GM21367 (cell line): Measurements from ENCODE around the gene SLC25A39.
"Not testable (repeated sequence)": the region's sequence is repeated elsewhere in the genome, so short reads cannot be mapped to it uniquely, and the experiment has no call there.

Experiments
- ATAC-seq: cut with Tn5 transposase; IDR thresholded peaks from one replicate; pipeline ENCODE4 v1.9.1; 2021; ENCODE audit not compliant: unreplicated experiment

The SLC25A39 gene, protein sequence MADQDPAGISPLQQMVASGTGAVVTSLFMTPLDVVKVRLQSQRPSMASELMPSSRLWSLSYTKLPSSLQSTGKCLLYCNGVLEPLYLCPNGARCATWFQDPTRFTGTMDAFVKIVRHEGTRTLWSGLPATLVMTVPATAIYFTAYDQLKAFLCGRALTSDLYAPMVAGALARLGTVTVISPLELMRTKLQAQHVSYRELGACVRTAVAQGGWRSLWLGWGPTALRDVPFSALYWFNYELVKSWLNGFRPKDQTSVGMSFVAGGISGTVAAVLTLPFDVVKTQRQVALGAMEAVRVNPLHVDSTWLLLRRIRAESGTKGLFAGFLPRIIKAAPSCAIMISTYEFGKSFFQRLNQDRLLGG

DNA sequence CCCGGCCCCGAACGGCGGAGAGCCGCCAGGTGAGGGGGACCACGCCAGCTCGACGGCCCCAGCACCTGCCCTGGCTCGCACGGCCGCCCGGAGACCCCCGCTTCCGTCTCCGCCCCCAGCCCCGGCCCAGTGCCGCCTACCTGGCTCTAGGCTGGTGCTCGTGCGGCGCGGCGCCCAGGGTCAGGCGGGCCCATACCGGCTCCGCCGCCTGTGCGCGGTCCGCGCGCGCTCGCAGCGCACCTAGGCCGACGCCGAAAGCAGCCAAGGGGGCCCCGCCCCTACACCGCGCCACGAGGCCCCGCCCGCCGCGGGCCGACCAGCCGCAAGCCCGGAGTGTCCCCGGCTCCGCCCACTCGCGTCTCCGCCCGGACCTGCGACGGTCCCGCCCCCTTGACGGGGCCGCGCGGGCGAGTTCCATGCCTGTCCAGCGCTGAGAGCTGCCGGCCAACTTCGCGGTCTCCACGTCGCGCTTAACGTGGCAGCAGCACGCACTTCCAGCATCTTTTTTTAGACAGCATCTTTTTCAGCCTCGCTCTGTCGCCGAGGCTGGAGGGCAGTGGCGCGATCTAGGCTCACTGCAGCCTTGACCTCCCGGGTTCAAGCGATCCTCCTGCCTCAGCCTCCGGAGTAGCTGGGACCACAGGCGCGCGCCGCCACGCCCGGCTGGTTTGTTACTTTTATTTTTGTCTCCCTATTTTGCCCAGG, at the start of gene SLC25A39:
SLC25A39 (minus strand) TSS at position 253 of the 705 bp plus-strand sequence. CDS start 1,261 bp downstream, outside the sequence.
- ATAC-seq: peak; percentile 56

DNA sequence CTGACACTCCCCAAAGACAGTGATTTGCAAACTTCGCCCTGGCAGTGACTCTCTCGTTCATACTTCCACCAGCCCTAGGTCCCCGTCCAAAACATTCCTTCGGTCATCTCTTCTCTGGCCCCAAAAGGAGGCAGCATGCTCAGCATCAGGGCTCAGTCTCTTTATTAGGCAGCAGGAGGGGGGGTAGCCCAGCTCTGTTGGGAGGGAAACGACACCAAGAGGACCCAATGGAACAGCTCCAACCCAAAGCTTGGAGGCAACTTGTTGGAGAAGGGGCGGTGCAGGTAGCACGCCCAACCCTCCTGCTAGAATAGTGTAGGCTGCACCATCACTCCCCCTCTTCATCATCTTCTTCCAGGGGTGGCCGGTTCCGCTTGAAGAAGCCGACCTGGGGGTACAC, 47.4 kb upstream of the SLC25A39 start:
- ATAC-seq: no peak

GRCh38 chr17:44369414-44370023, 44.9 kb upstream of the SLC25A39 start:
- not testable (repeated sequence) for ATAC-seq

DNA sequence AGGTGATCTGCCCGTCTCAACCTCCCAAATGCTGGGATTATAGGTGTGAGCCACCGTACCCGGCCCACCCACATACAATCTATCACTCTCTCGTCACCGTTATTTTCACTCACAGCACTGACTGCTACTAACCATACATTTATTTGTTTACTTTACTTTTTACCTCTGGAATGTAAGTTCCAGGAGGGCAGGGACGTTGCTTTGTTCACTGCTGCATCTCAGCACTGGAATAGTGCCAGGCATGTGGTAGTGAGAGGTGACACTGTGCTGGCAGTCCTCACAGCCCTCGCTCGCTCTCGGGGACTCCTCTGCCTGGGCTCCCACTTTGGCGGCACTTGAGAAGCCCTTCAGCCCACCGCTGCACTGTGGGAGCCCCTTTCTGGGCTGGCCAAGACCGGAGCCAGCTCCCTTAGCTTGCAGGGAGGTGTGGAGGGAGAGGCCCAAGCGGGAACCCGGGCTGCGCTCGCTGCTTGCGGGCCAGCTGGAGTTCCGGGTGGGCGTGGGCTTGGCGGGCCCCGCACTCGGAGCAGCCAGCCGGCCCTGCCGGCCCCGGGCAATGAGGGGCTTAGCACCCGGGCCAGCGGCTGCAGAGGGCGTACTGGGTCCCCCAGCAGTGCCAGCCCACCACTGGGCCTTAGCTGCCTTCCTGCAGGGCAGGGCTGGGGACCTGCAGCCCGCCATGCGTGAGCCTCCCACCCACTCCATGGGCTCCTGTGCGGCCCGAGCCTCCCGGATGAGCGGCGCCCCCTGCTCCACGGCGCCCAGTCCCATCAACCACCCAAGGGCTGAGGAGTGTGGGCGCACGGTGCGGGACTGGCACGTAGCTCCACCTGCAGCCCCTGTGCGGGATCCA, 44.0 kb upstream of the SLC25A39 start:
- ATAC-seq: not testable (repeated sequence)

DNA sequence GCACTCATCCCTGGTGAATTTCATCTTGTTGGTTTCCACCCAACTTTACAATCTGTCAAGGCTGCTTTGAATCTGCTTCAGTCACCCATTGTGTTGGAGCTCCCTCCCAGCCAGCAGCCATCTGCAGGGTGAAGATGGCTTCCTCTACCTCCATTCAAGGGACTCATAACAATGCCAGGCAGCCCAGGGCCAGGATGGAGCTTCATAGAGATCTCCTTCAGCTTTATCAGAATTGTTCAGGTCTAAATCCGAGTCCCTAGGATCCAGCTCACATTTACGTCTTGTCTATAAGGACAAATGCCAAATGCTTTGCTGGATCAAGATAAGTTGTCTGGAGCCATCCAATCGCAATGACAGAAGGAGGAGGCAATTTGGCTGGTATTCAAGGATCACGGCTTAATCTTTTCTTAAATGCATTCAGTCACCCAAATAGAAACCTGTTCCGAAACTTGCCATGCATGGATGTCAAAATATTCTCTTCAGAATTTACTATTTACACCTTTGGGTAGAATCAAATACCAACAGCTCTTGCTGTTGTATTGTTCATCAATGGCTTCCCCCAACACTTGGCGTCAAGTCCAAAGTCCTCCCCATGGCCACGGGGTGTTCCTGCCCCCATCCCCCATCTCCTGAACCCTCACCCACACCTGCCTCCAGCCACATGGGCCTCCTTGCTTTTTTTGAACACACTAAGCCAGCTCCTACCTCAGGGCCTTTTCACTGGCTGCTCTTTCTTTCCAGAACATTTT, 42.8 kb upstream of the SLC25A39 start:
- no peak for ATAC-seq

DNA sequence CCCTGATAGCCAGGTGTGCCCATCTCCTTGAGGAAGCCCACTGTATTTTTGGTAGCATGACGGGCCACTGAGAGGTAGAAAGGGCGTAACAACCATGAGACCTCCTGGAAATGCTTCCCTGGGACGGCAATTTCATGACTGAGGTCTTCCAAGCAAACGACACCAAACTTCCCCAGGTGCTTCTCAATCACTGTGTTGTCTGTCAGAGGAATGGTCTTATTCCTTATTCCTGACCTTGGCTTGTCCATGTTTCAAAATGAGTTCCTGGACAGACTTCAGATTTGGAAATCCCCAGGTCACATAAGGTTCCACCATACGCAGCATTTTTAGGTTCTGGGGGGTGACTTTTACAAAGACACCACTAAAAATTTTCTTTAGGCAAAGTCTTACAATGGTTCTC, 40.4 kb upstream of the SLC25A39 start:
- not testable (repeated sequence) for ATAC-seq

GRCh38 chr17:44363613-44364159, 39.1 kb upstream of the SLC25A39 start, which contains the start of gene FAM171A2:
Gene FAM171A2 (minus strand): TSS chr17:44363853. CDS start chr17:44363714, 139 bp downstream.
- ATAC-seq: peak; percentile 51

- ATAC-seq: no peak
Observed at GRCh38 chr17:44362949-44363612, 38.5 kb upstream of the SLC25A39 start.

DNA sequence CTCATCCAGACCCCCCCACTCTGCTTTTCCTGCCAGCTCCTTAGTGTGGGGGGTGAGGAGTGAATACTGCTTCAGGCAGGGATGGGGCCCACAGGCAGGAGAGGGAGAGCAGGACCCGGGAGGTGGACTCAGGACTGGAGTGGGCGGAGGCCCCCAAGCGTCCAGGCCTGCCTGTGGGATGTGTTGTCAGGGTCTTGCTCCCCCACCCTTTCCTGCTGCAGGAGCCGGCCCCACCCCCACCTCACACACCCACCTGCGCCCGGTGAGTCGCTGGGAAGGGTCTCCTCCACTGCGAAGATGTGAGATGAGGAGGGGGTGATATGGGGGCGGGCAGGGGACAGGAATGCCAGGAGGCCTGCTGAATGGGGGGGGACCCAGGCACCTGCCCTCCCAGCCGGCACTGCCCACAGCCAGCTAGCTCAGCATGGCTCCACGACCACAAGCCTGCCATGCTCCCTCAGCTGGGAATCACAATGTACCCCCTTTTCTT, 37.9 kb upstream of the SLC25A39 start:
- no peak for ATAC-seq

DNA sequence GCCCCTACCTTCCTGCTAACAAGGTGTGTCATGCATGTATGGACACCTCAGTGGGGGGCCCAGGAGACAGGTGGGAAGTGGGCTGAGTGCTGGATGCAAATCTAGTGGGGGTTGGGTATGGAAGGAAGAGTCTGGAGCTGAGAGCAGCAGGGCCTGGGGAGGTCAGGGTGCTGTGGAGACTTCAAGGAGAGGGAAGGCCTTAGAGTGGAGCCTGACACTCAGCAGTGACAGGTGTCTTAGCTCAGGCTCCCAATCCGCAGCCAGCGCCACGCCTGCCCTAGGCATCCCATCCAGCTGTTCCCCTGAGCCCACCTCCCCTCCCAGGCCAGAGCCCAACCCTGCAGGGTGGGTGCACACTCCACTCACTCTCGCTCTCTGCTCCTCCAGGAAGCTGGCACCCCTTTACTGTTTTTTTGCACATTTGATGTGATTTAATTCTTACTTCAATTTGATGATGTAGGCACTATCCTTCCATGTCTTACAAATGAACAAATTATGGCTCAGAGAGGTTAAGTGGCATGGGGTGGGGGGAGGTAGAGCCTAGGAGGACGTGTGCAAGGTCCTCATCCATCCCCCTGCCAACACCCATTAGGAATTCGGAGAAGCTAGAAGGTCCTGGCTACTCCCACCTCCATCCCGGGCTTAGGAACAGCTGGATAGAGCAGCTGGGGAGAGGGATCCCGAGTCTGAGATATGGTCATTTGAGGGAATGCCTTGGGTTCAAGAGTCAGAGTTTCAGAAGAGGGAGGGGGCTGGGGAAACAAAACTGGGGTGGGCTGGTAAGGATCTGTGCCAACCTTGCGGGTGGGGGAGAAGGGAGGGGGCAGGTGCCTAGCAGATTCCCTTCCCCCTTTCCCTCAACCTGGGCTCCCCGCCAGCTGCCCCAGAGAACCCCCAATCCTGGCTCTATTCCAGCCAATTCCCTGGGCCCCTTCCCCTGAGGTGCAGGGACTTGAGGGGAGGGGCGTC, 37.0 kb upstream of the SLC25A39 start:
- no peak for ATAC-seq

- ATAC-seq: no peak
Observed at GRCh38 chr17:44360826-44361225, 36.2 kb upstream of the SLC25A39 start.

DNA sequence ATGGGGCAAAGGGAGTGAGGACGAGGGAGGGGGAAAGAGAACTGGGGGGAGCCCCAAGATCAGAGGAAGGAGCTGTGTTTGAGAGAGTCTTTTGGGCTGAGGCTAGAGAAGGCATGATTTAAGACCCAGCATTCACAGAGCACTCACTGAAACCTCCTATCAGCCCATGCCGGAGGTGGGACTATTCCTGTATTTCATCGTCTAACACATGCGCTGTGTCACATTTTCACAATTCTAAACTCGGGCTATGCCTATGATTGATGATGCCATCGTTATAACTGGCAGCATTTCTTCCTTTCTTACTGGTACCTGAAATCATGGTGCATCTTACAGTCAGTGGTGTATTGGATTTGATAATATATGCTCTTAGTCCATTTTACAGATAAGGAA, 35.5 kb upstream of the SLC25A39 start:
- ATAC-seq: no peak

GRCh38 chr17:44359458-44360143, 35.0 kb upstream of the SLC25A39 start:
- no peak for ATAC-seq

DNA sequence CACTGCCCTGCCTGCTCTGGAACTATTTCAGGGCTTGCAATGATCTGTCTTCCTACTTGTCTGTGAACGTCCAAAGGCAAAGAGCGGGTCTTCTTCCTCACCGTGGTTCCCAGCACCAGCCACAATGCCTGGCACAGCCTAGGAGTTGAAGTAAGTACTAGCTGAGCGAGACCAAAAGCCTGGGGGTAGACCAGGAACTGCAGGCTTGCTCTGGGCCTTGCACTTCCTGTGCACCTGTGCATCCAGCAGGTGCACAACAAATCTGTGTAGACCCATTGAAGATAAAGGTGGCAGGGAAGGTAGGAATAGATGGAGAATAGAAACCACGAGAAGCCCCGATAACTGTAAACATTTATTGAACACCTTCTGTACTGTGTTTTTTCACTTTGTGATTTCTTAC, 34.4 kb upstream of the SLC25A39 start:
- ATAC-seq: no peak

DNA sequence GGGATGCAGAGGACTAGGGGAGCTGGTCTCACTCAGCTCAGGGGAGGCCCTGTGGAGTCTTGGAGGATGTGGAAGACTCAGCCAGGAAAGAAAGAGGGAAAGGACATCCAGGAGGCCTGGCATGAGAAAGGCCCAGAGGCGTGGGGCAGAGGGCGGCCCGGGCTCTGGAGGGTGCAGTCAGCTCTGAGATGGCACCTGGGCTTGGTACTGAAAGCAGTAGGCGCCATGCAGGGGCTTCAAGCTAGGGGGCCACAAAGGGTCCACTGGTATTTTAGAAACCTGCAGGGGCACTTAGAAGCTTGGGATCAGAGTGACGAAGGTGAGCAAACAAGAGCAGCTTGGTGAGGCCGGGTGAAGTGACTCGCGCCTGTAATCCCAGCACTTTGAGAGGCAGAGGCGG, 33.4 kb upstream of the SLC25A39 start:
- no peak for ATAC-seq

- ATAC-seq: no peak
Observed at GRCh38 chr17:44356241-44356640, 31.6 kb upstream of the SLC25A39 start.

DNA sequence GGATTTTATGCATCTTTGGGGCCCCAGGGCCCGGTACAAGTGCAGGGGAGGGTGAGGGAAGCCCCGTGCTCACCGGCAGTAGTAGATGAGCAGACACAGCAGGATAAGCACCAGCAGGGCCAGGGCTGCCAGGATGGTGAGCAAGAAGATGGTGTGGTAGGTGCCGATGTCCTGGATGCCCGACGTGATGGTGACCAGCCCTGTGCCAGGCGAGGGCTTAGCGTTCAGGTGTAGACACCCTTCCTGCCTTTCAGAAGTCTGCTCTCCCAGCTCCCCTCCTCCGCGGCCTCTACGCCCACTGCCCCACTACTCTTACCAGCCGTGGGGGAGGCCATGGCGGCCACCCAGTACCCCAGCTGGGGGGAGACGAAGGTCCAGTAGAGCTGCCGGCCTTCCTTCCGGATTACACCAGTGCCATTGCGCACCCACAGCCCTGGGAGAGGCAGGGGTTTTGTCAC, 31.0 kb upstream of the SLC25A39 start:
- ATAC-seq: no peak
